OCI-LY1 (cell line): ENCODE data around the gene RGS14.

Source experiments
- H2AFZ ChIP-seq: fragments of 200-600 bp; sonication (generic), shearing (Covaris generic); 2 replicates; pipeline ENCODE4 v1.6.0; 2014; ENCODE audit warnings: antibody characterized with exemption, mild to moderate bottlenecking, low read length
- H3F3A ChIP-seq: fragments of 200-600 bp; sonication (generic), shearing (Covaris generic); 2 replicates; pipeline ENCODE4 v1.6.0; 2014; ENCODE audit warnings: mild to moderate bottlenecking, antibody characterized with exemption, low read length, moderate library complexity; ENCODE audit not compliant: insufficient read depth
- H3K27ac ChIP-seq: fragments of 200-600 bp; sonication (generic); 2 replicates; pipeline ENCODE4 v1.5.1; 2014; ENCODE audit warnings: low read length, mixed run types, mild to moderate bottlenecking, low read depth; ENCODE audit not compliant: poor library complexity, severe bottlenecking
- H3K27me3 ChIP-seq: fragments of 200-600 bp; sonication (generic); 2 replicates; pipeline ENCODE4 v1.6.0; 2014; ENCODE audit warnings: antibody characterized with exemption, mild to moderate bottlenecking, low read length, moderate library complexity; ENCODE audit not compliant: insufficient read depth
- H3K36me3 ChIP-seq: fragments of 200-600 bp; sonication (generic); 2 replicates; pipeline ENCODE4 v1.6.1; 2014; ENCODE audit warnings: mild to moderate bottlenecking, antibody characterized with exemption, low read length, moderate library complexity, mixed read lengths; ENCODE audit not compliant: insufficient read depth
- H3K4me1 ChIP-seq: fragments of 200-600 bp; sonication (generic); 2 replicates; pipeline ENCODE4 v1.5.1; 2014; ENCODE audit warnings: mild to moderate bottlenecking, low read length, moderate library complexity; ENCODE audit not compliant: insufficient read depth, severe bottlenecking
- H3K4me2 ChIP-seq: fragments of 200-600 bp; sonication (generic), shearing (Covaris generic); 2 replicates; pipeline ENCODE4 v1.6.1; 2014; ENCODE audit warnings: low read length
- H3K4me3 ChIP-seq: fragments of 200-600 bp; sonication (generic); 2 replicates; pipeline ENCODE4 v1.5.1; 2014; ENCODE audit warnings: low read length, low read depth, mild to moderate bottlenecking, mixed read lengths; ENCODE audit not compliant: poor library complexity, severe bottlenecking
- H3K79me2 ChIP-seq: fragments of 200-600 bp; shearing (Covaris generic); 2 replicates; pipeline ENCODE4 v1.6.1; 2016; ENCODE audit warnings: mixed run types, low read length, mixed read lengths; ENCODE audit not compliant: insufficient read depth
- H3K9ac ChIP-seq: fragments of 200-600 bp; sonication (generic), shearing (Covaris generic); 2 replicates; pipeline ENCODE4 v1.6.1; 2014; ENCODE audit warnings: mild to moderate bottlenecking, low read length, mixed read lengths
- H3K9me2 ChIP-seq: fragments of 200-600 bp; sonication (generic), shearing (Covaris generic); 2 replicates; pipeline ENCODE4 v1.6.1; 2014; ENCODE audit warnings: low read depth, mild to moderate bottlenecking, low read length, mixed read lengths
- H3K9me3 ChIP-seq: fragments of 200-600 bp; shearing (Covaris generic); 2 replicates; pipeline ENCODE4 v1.6.1; 2014; ENCODE audit warnings: low read length, mixed read lengths
- H4K20me1 ChIP-seq: fragments of 200-600 bp; sonication (generic), shearing (Covaris generic); 2 replicates; pipeline ENCODE4 v1.6.0; 2016; ENCODE audit warnings: mild to moderate bottlenecking, low read length; ENCODE audit not compliant: insufficient read depth
- CTCF ChIP-seq: fragments of 200-600 bp; sonication (generic), shearing (Covaris generic); IDR thresholded peaks from 2 replicates; pipeline ENCODE4 v1.5.1; 2017; ENCODE audit warnings: mild to moderate bottlenecking, antibody characterized with exemption, low read length, moderate library complexity, mixed read lengths
- EZH2 ChIP-seq: fragments of 200-600 bp; sonication (generic), shearing (Covaris generic); IDR thresholded peaks from 2 replicates; pipeline ENCODE4 v1.8.0; 2017; ENCODE audit warnings: borderline replicate concordance, mixed run types, mild to moderate bottlenecking, antibody characterized with exemption, low read length, moderate library complexity, mixed read lengths

RGS14 gene

GRCh38 chr5:177357459-177358351 lies at the start of gene RGS14:
Gene RGS14, plus strand, starts transcription at chr5:177357924. Its CDS starts 101 bp downstream, at chr5:177358025.
- Histone ChIP-seq H3K36me3 (no peaks in the 10 kb centered on the region), H3K4me1 (peaks cover 60% of the 10 kb centered on the region), H3K27ac (peak within 1 kb of the TSS; percentile 84), H3K9me3 (no peaks in the 10 kb centered on the region), H3K9ac (peak within 1 kb of the TSS; percentile 73), H3K27me3 (no peaks in the 10 kb centered on the region), H3K4me3 (peak within 1 kb of the TSS; percentile 70), H4K20me1 (no peaks in the 10 kb centered on the region), H3K4me2 (peak within 1 kb of the TSS; percentile 81), H2AFZ (peak within 1 kb of the TSS; percentile 72; the same call in 1 of the 2 replicates), H3F3A (no peaks in the 10 kb centered on the region), H3K79me2 (no peaks in the 10 kb centered on the region), H3K9me2 (no peaks in the 10 kb centered on the region)
- no peak for TF ChIP-seq CTCF
- TF ChIP-seq EZH2, result no peak

GRCh38 chr5:177308740-177309139 lies 49.0 kb upstream of the RGS14 start:
- H3F3A ChIP-seq, result no peaks in the 10 kb centered on the region
- no peaks in the 10 kb centered on the region for H4K20me1 ChIP-seq
- no peaks in the 10 kb centered on the region for H3K27me3 ChIP-seq
- no peak for TF ChIP-seq CTCF
- no peak for TF ChIP-seq EZH2
- no peak overlapping the region; the same call in 1 of the 2 replicates for H3K9ac ChIP-seq
- H3K27ac ChIP-seq, result peak overlapping the region; percentile 80
- H3K9me3 ChIP-seq, result no peaks in the 10 kb centered on the region
- no peak overlapping the region for H3K4me3 ChIP-seq
- H3K9me2 ChIP-seq, result no peaks in the 10 kb centered on the region
- H3K36me3 ChIP-seq, result peaks cover 44% of the 10 kb centered on the region
- peaks cover 13% of the 10 kb centered on the region for H3K79me2 ChIP-seq
- H3K4me1 ChIP-seq, result peaks cover 57% of the 10 kb centered on the region
- no peak overlapping the region for H2AFZ ChIP-seq
- no peak overlapping the region; the same call in 1 of the 2 replicates for H3K4me2 ChIP-seq

GRCh38 chr5:177309351-177310191 lies 48.2 kb upstream of the RGS14 start:
- Histone ChIP-seq H3K4me1 (peaks cover 55% of the 10 kb centered on the region), H3K9me3 (no peaks in the 10 kb centered on the region), H3K27me3 (no peaks in the 10 kb centered on the region), H3K4me2 (peak overlapping the region; percentile 97), H3K9ac (no peak overlapping the region; the same call in 1 of the 2 replicates), H3K79me2 (peaks cover 5% of the 10 kb centered on the region), H3F3A (no peaks in the 10 kb centered on the region), H4K20me1 (no peaks in the 10 kb centered on the region), H2AFZ (no peak overlapping the region), H3K36me3 (peaks cover 44% of the 10 kb centered on the region), H3K4me3 (peak overlapping the region; percentile 87), H3K9me2 (no peaks in the 10 kb centered on the region), H3K27ac (peak overlapping the region; percentile 80)
- TF ChIP-seq EZH2 (no peak), CTCF (peak; percentile 94)
